Measurements from ENCODE around the gene AATK.

- TF ChIP-seq NFIC (IDR thresholded peaks at IDR 0.05; ENCODE audit: borderline replicate concordance) (no peak), TCF12 (IDR thresholded peaks at IDR 0.05) (no peak), GATA2 (CRISPR knock-in tag; IDR thresholded peaks at IDR 0.05) (no peak)
Observed at GRCh38 chr17:81186203-81186602, 20.2 kb upstream of the AATK start.
